Measurements from ENCODE around the gene MAP4K1. TPM values are rescaled to one million over a fixed set of nuclear protein-coding genes. Genes with fewer than 3 reads are reported as not detected.

Gene MAP4K1
- 1 to 10 TPM; 2.3 to 7.1 (median 5.1) TPM for total RNA-seq

GRCh38 chr19:38617764-38618589 lies at the start of gene MAP4K1:
Gene MAP4K1 (minus strand): TSS chr19:38617953. CDS start chr19:38617895, 58 bp downstream.
- no peak for TF ChIP-seq CTCF (IDR thresholded peaks at IDR 0.05; ENCODE audit: low read depth)

- no peak for TF ChIP-seq CTCF (IDR thresholded peaks at IDR 0.05; ENCODE audit: low read depth)
Observed at GRCh38 chr19:38666663-38667511, 49.1 kb upstream of the MAP4K1 start.

- TF ChIP-seq CTCF (IDR thresholded peaks at IDR 0.05; ENCODE audit: low read depth), result no peak
Observed at GRCh38 chr19:38665950-38666662, 48.4 kb upstream of the MAP4K1 start.

- TF ChIP-seq CTCF (IDR thresholded peaks at IDR 0.05; ENCODE audit: low read depth), result no peak
Observed at GRCh38 chr19:38665219-38665931, 47.6 kb upstream of the MAP4K1 start.

GRCh38 chr19:38664503-38665211 lies 46.9 kb upstream of the MAP4K1 start:
- no peak for TF ChIP-seq CTCF (IDR thresholded peaks at IDR 0.05; ENCODE audit: low read depth)

GRCh38 chr19:38663957-38664502 lies 46.3 kb upstream of the MAP4K1 start:
- TF ChIP-seq CTCF (IDR thresholded peaks at IDR 0.05; ENCODE audit: low read depth), result no peak

Measured in subcutaneous adipose tissue (tissue), 4 donors.